GM23338 (cell line): ENCODE measurements around the gene KEL. TPM values are rescaled to one million over a fixed set of nuclear protein-coding genes. Genes with fewer than 3 reads are reported as not detected.

Source experiments
- ATAC-seq: fragments of 200-7000 bp; cut with Tn5 transposase; 3 replicates; pipeline ENCODE4 v1.9.1; 2020
- DNase-seq: peaks from one replicate; pipeline ENCODE4 v3.0.0-alpha.2; 2015; ENCODE audit warnings: low spot score
- H2AFZ ChIP-seq: fragments of 200-600 bp; sonication (generic); 2 replicates; pipeline ENCODE4 v1.8.0; 2016; ENCODE audit warnings: antibody characterized with exemption, mild to moderate bottlenecking, moderate library complexity
- H3F3A ChIP-seq: fragments of 200-600 bp; sonication (generic); replicated peaks from 2 replicates; pipeline ENCODE4 v1.8.0; 2017; ENCODE audit warnings: antibody characterized with exemption, mixed run types, low read depth
- H3K27ac ChIP-seq: fragments of 200-600 bp; sonication (generic); 2 replicates; pipeline ENCODE4 v1.6.1; 2016; ENCODE audit warnings: low read depth
- H3K27me3 ChIP-seq: fragments of 200-600 bp; sonication (generic); 2 replicates; pipeline ENCODE4 v1.8.0; 2016; ENCODE audit warnings: mild to moderate bottlenecking, mixed run types, moderate library complexity; ENCODE audit not compliant: insufficient read depth
- H3K36me3 ChIP-seq: fragments of 200-600 bp; sonication (generic); 2 replicates; pipeline ENCODE4 v1.8.0; 2016; ENCODE audit warnings: mild to moderate bottlenecking; ENCODE audit not compliant: insufficient read depth
- H3K4me1 ChIP-seq: fragments of 200-600 bp; sonication (generic); 2 replicates; pipeline ENCODE4 v1.8.0; 2016; ENCODE audit warnings: mild to moderate bottlenecking, moderate library complexity; ENCODE audit not compliant: insufficient read depth
- H3K4me2 ChIP-seq: fragments of 200-600 bp; sonication (generic); 2 replicates; pipeline ENCODE4 v1.7.1; 2017; ENCODE audit warnings: mixed run types
- H3K4me3 ChIP-seq: fragments of 200-600 bp; sonication (generic); 2 replicates; pipeline ENCODE4 v1.6.1; 2016; ENCODE audit warnings: mixed run types
- H3K79me2 ChIP-seq: fragments of 200-600 bp; sonication (generic); replicated peaks from 2 replicates; pipeline ENCODE4 v1.8.0; 2017; ENCODE audit warnings: mild to moderate bottlenecking; ENCODE audit not compliant: insufficient read depth
- H3K9me2 ChIP-seq: fragments of 200-600 bp; sonication (generic); 2 replicates; pipeline ENCODE4 v1.8.0; 2017; ENCODE audit not compliant: insufficient read depth
- H4K20me1 ChIP-seq: fragments of 200-600 bp; sonication (generic); replicated peaks from 2 replicates; pipeline ENCODE4 v1.8.0; 2017; ENCODE audit warnings: mild to moderate bottlenecking; ENCODE audit not compliant: insufficient read depth
- H3K27ac Mint-ChIP-seq: 2 replicates; pipeline ENCODE4 v1.8.0; 2020; ENCODE audit warnings: inconsistent platforms, mild to moderate bottlenecking, moderate library complexity, mixed read lengths
- H3K27me3 Mint-ChIP-seq: 3 replicates; pipeline ENCODE4 v1.8.0; 2022; ENCODE audit warnings: low read depth, mild to moderate bottlenecking, moderate library complexity, mixed read lengths, inconsistent platforms; ENCODE audit not compliant: insufficient read depth, poor library complexity
- H3K36me3 Mint-ChIP-seq: 3 replicates; pipeline ENCODE4 v1.8.0; 2021; ENCODE audit warnings: low read depth, mild to moderate bottlenecking, inconsistent platforms, moderate library complexity, mixed read lengths
- H3K4me1 Mint-ChIP-seq: 3 replicates; pipeline ENCODE4 v1.8.0; 2020; ENCODE audit warnings: mild to moderate bottlenecking, inconsistent platforms, mixed read lengths
- H3K4me3 Mint-ChIP-seq: 3 replicates; pipeline ENCODE4 v1.8.0; 2021; ENCODE audit warnings: moderate library complexity, mild to moderate bottlenecking, inconsistent platforms, mixed read lengths
- H3K9me3 Mint-ChIP-seq: 3 replicates; pipeline ENCODE4 v1.8.0; 2020; ENCODE audit warnings: moderate library complexity, mild to moderate bottlenecking, inconsistent platforms, mixed read lengths
- CREB1 ChIP-seq: fragments of 250-450 bp; sonication (Bioruptor Pico); IDR thresholded peaks from 2 replicates; pipeline ENCODE4 v1.5.0; 2020; ENCODE audit warnings: low read depth, mild to moderate bottlenecking, moderate library complexity
- EZH2phosphoT487 ChIP-seq: fragments of 200-600 bp; sonication (generic); IDR thresholded peaks from one replicate; pipeline ENCODE4 v1.8.1; 2018; ENCODE audit warnings: antibody characterized with exemption; ENCODE audit not compliant: unreplicated experiment
- NANOG ChIP-seq: IDR thresholded peaks from 2 replicates; pipeline ENCODE4 v1.6.1; 2016; ENCODE audit warnings: antibody characterized with exemption, borderline replicate concordance
- POLR2AphosphoS5 ChIP-seq: IDR thresholded peaks from 2 replicates; pipeline ENCODE4 v1.6.1; 2016; ENCODE audit warnings: antibody characterized with exemption, low read depth
- ZNF114 ChIP-seq: fragments of 250-450 bp; sonication (Bioruptor Pico); IDR thresholded peaks from 2 replicates; pipeline ENCODE4 v1.5.0; 2020; ENCODE audit warnings: mild to moderate bottlenecking, moderate library complexity
- polyA plus RNA-seq: library from polyadenylated mRNA; unstranded; fragments of >200 nt; fragmentation: Nextera tagmentation; extraction: Ambion mirVana; gene quantifications from 2 replicates; pipeline ENCODE4 v1.2.1, GENCODE V29; 2016
- total RNA-seq: library from RNA; depleted of rRNA; stranded (reverse); fragments of >200 nt; shearing (Covaris generic); gene quantifications from 2 replicates; pipeline ENCODE4 v1.2.3, GENCODE V29; 2014
- TF ChIP-seq, protein P1 (sequence below): fragments of 250-450 bp; sonication (Bioruptor Pico); IDR thresholded peaks from 2 replicates; pipeline ENCODE4 v1.5.0; 2020; ENCODE audit warnings: mild to moderate bottlenecking, moderate library complexity
- TF ChIP-seq, protein P2 (sequence below), 2 experiments: fragments of 200-600 bp in 1 of 2; sonication (generic) in 1 of 2; conservative IDR thresholded peaks; 2 replicates each; pipeline versions ENCODE4 v1.5.1 to v1.6.1; 2016 to 2017; ENCODE audit warnings: antibody characterized with exemption in 2 of 2, low read depth in 2 of 2, mild to moderate bottlenecking in 2 of 2, moderate library complexity in 1 of 2

The KEL gene
- total and polyA plus RNA-seq, 2 experiments from 2014 or later: 1.2 to 3.6 TPM

DNA sequence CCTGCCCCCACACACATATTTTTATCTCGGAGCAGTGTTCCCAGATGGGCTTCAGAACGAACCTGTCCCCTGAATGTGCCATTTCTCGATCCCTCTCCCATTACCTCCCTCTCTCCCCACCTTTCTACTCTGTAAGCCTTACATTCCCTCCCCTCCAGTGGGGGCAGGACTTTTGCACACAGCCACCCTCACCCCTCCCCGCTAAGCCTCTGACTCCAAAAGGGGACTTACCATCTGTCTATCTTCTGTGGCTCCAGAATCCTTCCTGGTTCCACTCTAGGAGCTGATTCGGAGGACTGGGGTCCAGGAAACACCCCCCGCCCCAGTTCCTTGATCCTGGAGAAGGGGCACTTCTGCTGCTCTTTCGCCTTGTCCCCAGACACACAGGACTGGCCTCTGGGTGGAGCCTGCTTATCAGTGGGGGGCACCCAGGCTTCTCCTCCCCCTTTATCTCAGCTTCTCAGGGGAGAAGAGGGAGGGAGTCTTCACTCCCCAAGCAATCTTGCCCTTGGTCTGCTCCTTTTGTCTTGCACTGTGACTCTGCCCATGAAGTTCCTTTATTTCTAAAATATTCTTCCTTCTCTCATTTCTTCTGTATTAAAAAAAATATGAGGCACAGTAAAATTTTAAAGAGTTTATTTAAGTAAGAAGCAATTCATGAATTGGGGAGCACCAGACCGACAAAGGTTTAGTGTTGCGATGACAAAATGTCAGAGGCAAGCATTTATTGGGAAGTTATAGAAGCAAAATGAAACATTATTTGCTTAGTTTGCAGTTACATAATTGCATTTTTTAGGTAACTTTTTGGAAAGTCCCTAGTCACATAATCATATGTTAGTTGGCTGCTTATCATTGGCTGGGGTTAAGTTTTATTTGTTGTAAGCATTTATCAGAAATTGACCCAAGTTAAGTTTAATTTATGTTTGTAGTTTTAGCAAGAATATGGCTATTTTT lies at the start of gene KEL (continued):
- TF ChIP-seq, protein P1, sequence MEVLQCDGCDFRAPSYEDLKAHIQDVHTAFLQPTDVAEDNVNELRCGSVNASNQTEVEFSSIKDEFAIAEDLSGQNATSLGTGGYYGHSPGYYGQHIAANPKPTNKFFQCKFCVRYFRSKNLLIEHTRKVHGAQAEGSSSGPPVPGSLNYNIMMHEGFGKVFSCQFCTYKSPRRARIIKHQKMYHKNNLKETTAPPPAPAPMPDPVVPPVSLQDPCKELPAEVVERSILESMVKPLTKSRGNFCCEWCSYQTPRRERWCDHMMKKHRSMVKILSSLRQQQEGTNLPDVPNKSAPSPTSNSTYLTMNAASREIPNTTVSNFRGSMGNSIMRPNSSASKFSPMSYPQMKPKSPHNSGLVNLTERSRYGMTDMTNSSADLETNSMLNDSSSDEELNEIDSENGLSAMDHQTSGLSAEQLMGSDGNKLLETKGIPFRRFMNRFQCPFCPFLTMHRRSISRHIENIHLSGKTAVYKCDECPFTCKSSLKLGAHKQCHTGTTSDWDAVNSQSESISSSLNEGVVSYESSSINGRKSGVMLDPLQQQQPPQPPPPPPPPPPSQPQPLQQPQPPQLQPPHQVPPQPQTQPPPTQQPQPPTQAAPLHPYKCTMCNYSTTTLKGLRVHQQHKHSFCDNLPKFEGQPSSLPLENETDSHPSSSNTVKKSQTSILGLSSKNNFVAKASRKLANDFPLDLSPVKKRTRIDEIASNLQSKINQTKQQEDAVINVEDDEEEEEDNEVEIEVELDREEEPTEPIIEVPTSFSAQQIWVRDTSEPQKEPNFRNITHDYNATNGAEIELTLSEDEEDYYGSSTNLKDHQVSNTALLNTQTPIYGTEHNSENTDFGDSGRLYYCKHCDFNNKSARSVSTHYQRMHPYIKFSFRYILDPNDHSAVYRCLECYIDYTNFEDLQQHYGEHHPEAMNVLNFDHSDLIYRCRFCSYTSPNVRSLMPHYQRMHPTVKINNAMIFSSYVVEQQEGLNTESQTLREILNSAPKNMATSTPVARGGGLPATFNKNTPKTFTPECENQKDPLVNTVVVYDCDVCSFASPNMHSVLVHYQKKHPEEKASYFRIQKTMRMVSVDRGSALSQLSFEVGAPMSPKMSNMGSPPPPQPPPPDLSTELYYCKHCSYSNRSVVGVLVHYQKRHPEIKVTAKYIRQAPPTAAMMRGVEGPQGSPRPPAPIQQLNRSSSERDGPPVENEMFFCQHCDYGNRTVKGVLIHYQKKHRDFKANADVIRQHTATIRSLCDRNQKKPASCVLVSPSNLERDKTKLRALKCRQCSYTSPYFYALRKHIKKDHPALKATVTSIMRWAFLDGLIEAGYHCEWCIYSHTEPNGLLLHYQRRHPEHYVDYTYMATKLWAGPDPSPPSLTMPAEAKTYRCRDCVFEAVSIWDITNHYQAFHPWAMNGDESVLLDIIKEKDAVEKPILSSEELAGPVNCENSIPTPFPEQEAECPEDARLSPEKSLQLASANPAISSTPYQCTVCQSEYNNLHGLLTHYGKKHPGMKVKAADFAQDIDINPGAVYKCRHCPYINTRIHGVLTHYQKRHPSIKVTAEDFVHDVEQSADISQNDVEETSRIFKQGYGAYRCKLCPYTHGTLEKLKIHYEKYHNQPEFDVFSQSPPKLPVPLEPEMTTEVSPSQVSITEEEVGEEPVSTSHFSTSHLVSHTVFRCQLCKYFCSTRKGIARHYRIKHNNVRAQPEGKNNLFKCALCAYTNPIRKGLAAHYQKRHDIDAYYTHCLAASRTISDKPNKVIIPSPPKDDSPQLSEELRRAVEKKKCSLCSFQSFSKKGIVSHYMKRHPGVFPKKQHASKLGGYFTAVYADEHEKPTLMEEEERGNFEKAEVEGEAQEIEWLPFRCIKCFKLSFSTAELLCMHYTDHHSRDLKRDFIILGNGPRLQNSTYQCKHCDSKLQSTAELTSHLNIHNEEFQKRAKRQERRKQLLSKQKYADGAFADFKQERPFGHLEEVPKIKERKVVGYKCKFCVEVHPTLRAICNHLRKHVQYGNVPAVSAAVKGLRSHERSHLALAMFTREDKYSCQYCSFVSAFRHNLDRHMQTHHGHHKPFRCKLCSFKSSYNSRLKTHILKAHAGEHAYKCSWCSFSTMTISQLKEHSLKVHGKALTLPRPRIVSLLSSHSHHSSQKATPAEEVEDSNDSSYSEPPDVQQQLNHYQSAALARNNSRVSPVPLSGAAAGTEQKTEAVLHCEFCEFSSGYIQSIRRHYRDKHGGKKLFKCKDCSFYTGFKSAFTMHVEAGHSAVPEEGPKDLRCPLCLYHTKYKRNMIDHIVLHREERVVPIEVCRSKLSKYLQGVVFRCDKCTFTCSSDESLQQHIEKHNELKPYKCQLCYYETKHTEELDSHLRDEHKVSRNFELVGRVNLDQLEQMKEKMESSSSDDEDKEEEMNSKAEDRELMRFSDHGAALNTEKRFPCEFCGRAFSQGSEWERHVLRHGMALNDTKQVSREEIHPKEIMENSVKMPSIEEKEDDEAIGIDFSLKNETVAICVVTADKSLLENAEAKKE (CRISPR knock-in tag): no peak
- TF ChIP-seq NANOG (no peak), EZH2phosphoT487 (no peak), ZNF114 (CRISPR knock-in tag) (no peak)

DNA sequence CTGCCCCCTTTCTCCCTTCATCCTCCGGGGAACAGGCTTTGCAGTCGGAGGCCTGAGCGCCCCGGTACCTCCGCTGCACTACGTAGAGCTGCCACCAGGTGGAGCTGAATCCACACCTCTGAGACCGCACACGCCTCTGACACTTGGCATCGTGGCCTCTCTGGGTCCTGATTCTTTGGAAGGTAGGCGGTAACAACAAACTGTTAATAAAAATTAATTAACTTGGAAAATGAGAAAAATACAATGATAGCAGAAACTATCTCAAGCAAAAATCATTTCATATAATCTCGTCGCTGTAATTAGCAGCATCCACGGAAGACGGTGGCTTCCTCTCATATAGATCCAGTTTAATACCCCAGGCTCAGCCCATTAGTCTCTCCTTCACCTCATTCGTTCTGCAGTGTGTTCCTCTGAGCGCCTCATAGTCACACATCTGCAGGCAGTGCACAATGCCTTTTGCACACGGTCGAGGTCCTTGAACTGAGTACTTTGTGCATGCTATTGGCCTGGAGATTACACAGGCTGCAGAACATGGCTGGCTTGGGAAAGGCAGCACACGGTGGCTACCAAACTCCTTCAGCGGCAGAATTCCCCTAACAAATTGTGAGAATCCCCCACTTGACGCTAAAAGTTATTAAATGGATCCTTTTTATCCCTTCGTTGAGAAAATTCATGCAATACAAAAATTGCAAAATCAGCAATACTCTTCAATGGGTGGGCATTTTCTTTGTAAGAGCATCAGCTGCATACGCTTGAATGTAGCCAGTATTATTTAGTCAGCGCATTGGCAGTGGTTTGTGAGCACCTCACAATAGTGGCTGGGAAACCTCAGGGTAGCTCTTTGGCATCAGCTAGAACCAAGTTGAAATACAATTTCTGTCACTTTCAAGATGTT lies 46.1 kb upstream of the KEL start:
- Histone ChIP-seq H3F3A (no peaks in the 10 kb centered on the region), H4K20me1 (no peaks in the 10 kb centered on the region), H3K4me2 (no peak overlapping the region), H3K27ac (no peak overlapping the region), H3K4me1 (no peaks in the 10 kb centered on the region), H3K4me3 (no peak overlapping the region), H2AFZ (peak overlapping the region; percentile 8; the same call in 1 of the 2 replicates), H3K27me3 (no peaks in the 10 kb centered on the region), H3K36me3 (no peaks in the 10 kb centered on the region), H3K9me2 (no peaks in the 10 kb centered on the region), H3K79me2 (no peaks in the 10 kb centered on the region)
- Mint-ChIP-seq H3K27me3 (peaks cover 3% of the 10 kb centered on the region), H3K36me3 (no peaks in the 10 kb centered on the region), H3K4me3 (no peak overlapping the region), H3K27ac (no peak overlapping the region), H3K9me3 (peaks cover 2% of the 10 kb centered on the region; the same call in 1 of the 3 replicates), H3K4me1 (peaks cover 2% of the 10 kb centered on the region; the same call in 2 of the 3 replicates)
- TF ChIP-seq POLR2AphosphoS5 (no peak), CREB1 (CRISPR knock-in tag) (0 out of 2 replicates have a peak, but pooled peaks have one; percentile 41)
- TF ChIP-seq, protein P2, sequence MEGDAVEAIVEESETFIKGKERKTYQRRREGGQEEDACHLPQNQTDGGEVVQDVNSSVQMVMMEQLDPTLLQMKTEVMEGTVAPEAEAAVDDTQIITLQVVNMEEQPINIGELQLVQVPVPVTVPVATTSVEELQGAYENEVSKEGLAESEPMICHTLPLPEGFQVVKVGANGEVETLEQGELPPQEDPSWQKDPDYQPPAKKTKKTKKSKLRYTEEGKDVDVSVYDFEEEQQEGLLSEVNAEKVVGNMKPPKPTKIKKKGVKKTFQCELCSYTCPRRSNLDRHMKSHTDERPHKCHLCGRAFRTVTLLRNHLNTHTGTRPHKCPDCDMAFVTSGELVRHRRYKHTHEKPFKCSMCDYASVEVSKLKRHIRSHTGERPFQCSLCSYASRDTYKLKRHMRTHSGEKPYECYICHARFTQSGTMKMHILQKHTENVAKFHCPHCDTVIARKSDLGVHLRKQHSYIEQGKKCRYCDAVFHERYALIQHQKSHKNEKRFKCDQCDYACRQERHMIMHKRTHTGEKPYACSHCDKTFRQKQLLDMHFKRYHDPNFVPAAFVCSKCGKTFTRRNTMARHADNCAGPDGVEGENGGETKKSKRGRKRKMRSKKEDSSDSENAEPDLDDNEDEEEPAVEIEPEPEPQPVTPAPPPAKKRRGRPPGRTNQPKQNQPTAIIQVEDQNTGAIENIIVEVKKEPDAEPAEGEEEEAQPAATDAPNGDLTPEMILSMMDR (conservative IDR thresholded peaks at IDR 0.05; ENCODE audit: low read depth in 2 of 2): peak; percentile 95 to 99
- peak; percentile 97 for ATAC-seq
- DNase-seq: peak; percentile 86
